ENCODE results near the gene RAD51B.

The RAD51B gene

GRCh38 chr14:68379510-68380328 is 560.1 kb downstream of the RAD51B start:
- DNase-seq (ENCODE audit: low read depth in 1 of 2, low spot score in 1 of 2) = no peak
- H3K4me3 ChIP-seq (replicated peaks; ENCODE audit: insufficient read depth, low read length) = no peak overlapping the region
- H3K27ac ChIP-seq (replicated peaks) = no peak overlapping the region
- TF ChIP-seq POLR2AphosphoS5 (IDR thresholded peaks at IDR 0.05; ENCODE audit: low read depth) (no peak), GABPA (IDR thresholded peaks at IDR 0.05; ENCODE audit: low read depth) (no peak), REST (IDR thresholded peaks at IDR 0.05; ENCODE audit: insufficient replicate concordance, low read depth) (no peak), SPI1 (IDR thresholded peaks at IDR 0.05; ENCODE audit: borderline replicate concordance, low read depth) (no peak)
- TF ChIP-seq, protein P1, sequence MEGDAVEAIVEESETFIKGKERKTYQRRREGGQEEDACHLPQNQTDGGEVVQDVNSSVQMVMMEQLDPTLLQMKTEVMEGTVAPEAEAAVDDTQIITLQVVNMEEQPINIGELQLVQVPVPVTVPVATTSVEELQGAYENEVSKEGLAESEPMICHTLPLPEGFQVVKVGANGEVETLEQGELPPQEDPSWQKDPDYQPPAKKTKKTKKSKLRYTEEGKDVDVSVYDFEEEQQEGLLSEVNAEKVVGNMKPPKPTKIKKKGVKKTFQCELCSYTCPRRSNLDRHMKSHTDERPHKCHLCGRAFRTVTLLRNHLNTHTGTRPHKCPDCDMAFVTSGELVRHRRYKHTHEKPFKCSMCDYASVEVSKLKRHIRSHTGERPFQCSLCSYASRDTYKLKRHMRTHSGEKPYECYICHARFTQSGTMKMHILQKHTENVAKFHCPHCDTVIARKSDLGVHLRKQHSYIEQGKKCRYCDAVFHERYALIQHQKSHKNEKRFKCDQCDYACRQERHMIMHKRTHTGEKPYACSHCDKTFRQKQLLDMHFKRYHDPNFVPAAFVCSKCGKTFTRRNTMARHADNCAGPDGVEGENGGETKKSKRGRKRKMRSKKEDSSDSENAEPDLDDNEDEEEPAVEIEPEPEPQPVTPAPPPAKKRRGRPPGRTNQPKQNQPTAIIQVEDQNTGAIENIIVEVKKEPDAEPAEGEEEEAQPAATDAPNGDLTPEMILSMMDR (IDR thresholded peaks at IDR 0.05; ENCODE audit: insufficient read depth, low read length) = no peak
- no peaks in the 10 kb centered on the region for H3K27me3 ChIP-seq (ENCODE audit: insufficient read depth, poor library complexity, severe bottlenecking)

DNA sequence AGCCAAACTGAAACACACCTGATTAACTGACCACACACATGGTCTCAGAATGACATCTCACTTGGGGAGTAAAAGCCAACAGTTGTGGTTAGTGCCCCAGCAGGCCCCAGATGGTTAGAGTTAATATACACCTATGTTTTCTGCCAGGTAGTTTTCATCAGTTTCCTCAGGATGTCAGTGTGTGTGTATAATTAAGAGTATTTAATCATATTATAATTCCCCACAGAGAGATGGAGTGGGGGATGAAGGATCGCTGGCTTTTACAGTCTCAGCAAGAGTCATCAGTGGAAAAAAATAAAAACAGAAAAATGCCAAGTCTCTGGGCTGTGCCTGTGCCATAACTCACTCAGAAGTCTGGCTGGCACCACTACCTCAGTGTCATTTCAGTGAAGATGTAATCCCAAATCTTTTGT is 560.8 kb downstream of the RAD51B start:
- no peaks in the 10 kb centered on the region for H3K27me3 ChIP-seq (ENCODE audit: insufficient read depth, poor library complexity, severe bottlenecking)
- no peak for TF ChIP-seq POLR2AphosphoS5 (IDR thresholded peaks at IDR 0.05; ENCODE audit: low read depth)
- TF ChIP-seq, protein P1 (IDR thresholded peaks at IDR 0.05; ENCODE audit: insufficient read depth, low read length) = no peak
- TF ChIP-seq GABPA (IDR thresholded peaks at IDR 0.05; ENCODE audit: low read depth) = no peak
- no peak for TF ChIP-seq SPI1 (IDR thresholded peaks at IDR 0.05; ENCODE audit: borderline replicate concordance, low read depth)
- TF ChIP-seq REST (IDR thresholded peaks at IDR 0.05; ENCODE audit: insufficient replicate concordance, low read depth) = no peak
- no peak for DNase-seq (ENCODE audit: low read depth in 1 of 2, low spot score in 1 of 2)
- no peak overlapping the region for H3K27ac ChIP-seq (replicated peaks)
- no peak overlapping the region for H3K4me3 ChIP-seq (replicated peaks; ENCODE audit: insufficient read depth, low read length)

- H3K4me3 ChIP-seq (replicated peaks; ENCODE audit: insufficient read depth, low read length) = no peak overlapping the region
- DNase-seq (ENCODE audit: low read depth in 1 of 2, low spot score in 1 of 2) = peak; percentile 45 to 49
- H3K27me3 ChIP-seq (ENCODE audit: insufficient read depth, poor library complexity, severe bottlenecking) = no peaks in the 10 kb centered on the region
- no peak overlapping the region for H3K27ac ChIP-seq (replicated peaks)
- no peak for TF ChIP-seq POLR2AphosphoS5 (IDR thresholded peaks at IDR 0.05; ENCODE audit: low read depth)
- no peak for TF ChIP-seq SPI1 (IDR thresholded peaks at IDR 0.05; ENCODE audit: borderline replicate concordance, low read depth)
- no peak for TF ChIP-seq GABPA (IDR thresholded peaks at IDR 0.05; ENCODE audit: low read depth)
- TF ChIP-seq REST (IDR thresholded peaks at IDR 0.05; ENCODE audit: insufficient replicate concordance, low read depth) = no peak
- TF ChIP-seq, protein P1 (IDR thresholded peaks at IDR 0.05; ENCODE audit: insufficient read depth, low read length) = no peak
These were observed 564.8 kb downstream of the RAD51B start for GRCh38 chr14:68384335-68384734.

Measured in HL-60 (cell line).